ENCODE data around the gene HSPG2. TPM values are rescaled to one million over a fixed set of nuclear protein-coding genes. Genes with fewer than 3 reads are reported as not detected.
"Not testable (repeated sequence)": the region's sequence is repeated elsewhere in the genome, so short reads cannot be mapped to it uniquely, and the experiment has no call there.

Gene HSPG2
- total RNA-seq, result 100 to 1,000 TPM; 148 to 152 TPM

GRCh38 chr1:21937034-21937371 is at the start of gene HSPG2:
Gene HSPG2, minus strand, starts transcription at chr1:21937310. Its CDS starts 93 bp downstream, at chr1:21937217.
- Histone ChIP-seq H3K4me3 (peak within 1 kb of the TSS; percentile 59), H3K36me3 (no peaks in the 10 kb centered on the region), H3K4me1 (peaks cover 15% of the 10 kb centered on the region), H3K27me3 (no peaks in the 10 kb centered on the region), H3K9me3 (no peaks in the 10 kb centered on the region), H3K9ac (ENCODE audit: low read depth in 2 of 2, low read length in 2 of 2) (peak within 1 kb of the TSS; percentile 84 to 97), H3K27ac (peak within 1 kb of the TSS; percentile 92)
- TF ChIP-seq CTCF (IDR thresholded peaks at IDR 0.05), result no peak
- no peak for DNase-seq
- intact Hi-C loops (cut with DNase I), result no loop called here

- H3K27ac ChIP-seq; H3K4me1 ChIP-seq; intact Hi-C loops (cut with DNase I); H3K4me3 ChIP-seq; H3K9ac ChIP-seq (ENCODE audit: low read depth in 2 of 2, low read length in 2 of 2); H3K9me3 ChIP-seq; H3K27me3 ChIP-seq; DNase-seq; H3K36me3 ChIP-seq: not testable (repeated sequence)
Observed at GRCh38 chr1:21986386-21986785, 49.3 kb upstream of the HSPG2 start.

- DNase-seq; H3K27ac ChIP-seq; H3K27me3 ChIP-seq; H3K36me3 ChIP-seq; H3K9ac ChIP-seq (ENCODE audit: low read depth in 2 of 2, low read length in 2 of 2); H3K9me3 ChIP-seq; H3K4me1 ChIP-seq; intact Hi-C loops (cut with DNase I); H3K4me3 ChIP-seq: not testable (repeated sequence)
Observed at GRCh38 chr1:21985893-21986292, 48.8 kb upstream of the HSPG2 start.

- H3K9me3 ChIP-seq; H3K27me3 ChIP-seq; H3K4me1 ChIP-seq; H3K27ac ChIP-seq; DNase-seq; H3K36me3 ChIP-seq; H3K9ac ChIP-seq (ENCODE audit: low read depth in 2 of 2, low read length in 2 of 2); intact Hi-C loops (cut with DNase I); H3K4me3 ChIP-seq: not testable (repeated sequence)
Observed at GRCh38 chr1:21983539-21983938, 46.4 kb upstream of the HSPG2 start.

- intact Hi-C loops (cut with DNase I); H3K4me1 ChIP-seq; H3K27me3 ChIP-seq; H3K9ac ChIP-seq (ENCODE audit: low read depth in 2 of 2, low read length in 2 of 2); H3K36me3 ChIP-seq; H3K4me3 ChIP-seq; DNase-seq; H3K9me3 ChIP-seq; H3K27ac ChIP-seq: not testable (repeated sequence)
Observed at GRCh38 chr1:21982122-21982521, 45.0 kb upstream of the HSPG2 start.

- H3K27me3 ChIP-seq; H3K4me1 ChIP-seq; H3K36me3 ChIP-seq; H3K9ac ChIP-seq (ENCODE audit: low read depth in 2 of 2, low read length in 2 of 2); intact Hi-C loops (cut with DNase I); H3K4me3 ChIP-seq; H3K9me3 ChIP-seq; DNase-seq; H3K27ac ChIP-seq: not testable (repeated sequence)
Observed at GRCh38 chr1:21981253-21981652, 44.1 kb upstream of the HSPG2 start.

- H3K36me3 ChIP-seq; DNase-seq; H3K4me3 ChIP-seq; H3K27me3 ChIP-seq; H3K4me1 ChIP-seq; intact Hi-C loops (cut with DNase I); H3K9ac ChIP-seq (ENCODE audit: low read depth in 2 of 2, low read length in 2 of 2); H3K27ac ChIP-seq; H3K9me3 ChIP-seq: not testable (repeated sequence)
Observed at GRCh38 chr1:21980515-21981220, 43.6 kb upstream of the HSPG2 start.

- intact Hi-C loops (cut with DNase I); DNase-seq; H3K27me3 ChIP-seq; H3K9me3 ChIP-seq; H3K4me1 ChIP-seq; H3K9ac ChIP-seq (ENCODE audit: low read depth in 2 of 2, low read length in 2 of 2); H3K4me3 ChIP-seq; H3K27ac ChIP-seq; H3K36me3 ChIP-seq: not testable (repeated sequence)
Observed at GRCh38 chr1:21978209-21978608, 41.1 kb upstream of the HSPG2 start.

GRCh38 chr1:21976703-21977239 is 39.7 kb upstream of the HSPG2 start, which contains the start of gene CELA3B:
Gene CELA3B, plus strand, starts transcription at chr1:21977022. Its CDS starts 18 bp downstream, at chr1:21977040.
- H3K4me1 ChIP-seq; H3K36me3 ChIP-seq; intact Hi-C loops (cut with DNase I); H3K9me3 ChIP-seq; H3K27ac ChIP-seq; H3K27me3 ChIP-seq; H3K4me3 ChIP-seq; DNase-seq; H3K9ac ChIP-seq (ENCODE audit: low read depth in 2 of 2, low read length in 2 of 2): not testable (repeated sequence)

GRCh38 chr1:21975296-21975695 is 38.2 kb upstream of the HSPG2 start:
- H3K27me3 ChIP-seq; H3K4me1 ChIP-seq; H3K27ac ChIP-seq; H3K36me3 ChIP-seq; H3K9me3 ChIP-seq; H3K4me3 ChIP-seq; intact Hi-C loops (cut with DNase I); DNase-seq; H3K9ac ChIP-seq (ENCODE audit: low read depth in 2 of 2, low read length in 2 of 2): not testable (repeated sequence)

GRCh38 chr1:21974699-21975098 is 37.6 kb upstream of the HSPG2 start:
- intact Hi-C loops (cut with DNase I); H3K4me3 ChIP-seq; H3K4me1 ChIP-seq; H3K27me3 ChIP-seq; H3K27ac ChIP-seq; H3K36me3 ChIP-seq; H3K9ac ChIP-seq (ENCODE audit: low read depth in 2 of 2, low read length in 2 of 2); H3K9me3 ChIP-seq: not testable (repeated sequence)
- peak; percentile 71 for DNase-seq

- not testable (repeated sequence) for DNase-seq
Observed at GRCh38 chr1:21973948-21974347, 36.8 kb upstream of the HSPG2 start.

GRCh38 chr1:21972973-21973441 is 35.9 kb upstream of the HSPG2 start:
- H3K9ac ChIP-seq (ENCODE audit: low read depth in 2 of 2, low read length in 2 of 2); DNase-seq; H3K27me3 ChIP-seq; H3K4me3 ChIP-seq; H3K27ac ChIP-seq; H3K9me3 ChIP-seq; H3K36me3 ChIP-seq; intact Hi-C loops (cut with DNase I); H3K4me1 ChIP-seq: not testable (repeated sequence)

More at GRCh38 chr1:21973948-21974347, 36.8 kb upstream of the HSPG2 start:
- H3K36me3 ChIP-seq; H3K27ac ChIP-seq; intact Hi-C loops (cut with DNase I); H3K4me3 ChIP-seq; H3K9me3 ChIP-seq; H3K9ac ChIP-seq (ENCODE audit: low read depth in 2 of 2, low read length in 2 of 2); H3K4me1 ChIP-seq; H3K27me3 ChIP-seq: not testable (repeated sequence)

Measured in colonic mucosa (tissue), 4 donors.